GM18505 (cell line): Measurements from ENCODE around the gene PSRC1.
"Not testable (repeated sequence)": the region's sequence is repeated elsewhere in the genome, so short reads cannot be mapped to it uniquely, and the experiment has no call there.

Source experiments
- ATAC-seq: cut with Tn5 transposase; IDR thresholded peaks from one replicate; pipeline ENCODE4 v1.9.1; 2021; ENCODE audit not compliant: unreplicated experiment
- POLR2A ChIP-seq: IDR thresholded peaks from 4 replicates; pipeline ENCODE4 v1.6.1; 2011; ENCODE audit warnings: borderline replicate concordance; ENCODE audit not compliant: insufficient read depth, insufficient read length; ENCODE audit errors: extremely low read depth

Gene PSRC1

DNA sequence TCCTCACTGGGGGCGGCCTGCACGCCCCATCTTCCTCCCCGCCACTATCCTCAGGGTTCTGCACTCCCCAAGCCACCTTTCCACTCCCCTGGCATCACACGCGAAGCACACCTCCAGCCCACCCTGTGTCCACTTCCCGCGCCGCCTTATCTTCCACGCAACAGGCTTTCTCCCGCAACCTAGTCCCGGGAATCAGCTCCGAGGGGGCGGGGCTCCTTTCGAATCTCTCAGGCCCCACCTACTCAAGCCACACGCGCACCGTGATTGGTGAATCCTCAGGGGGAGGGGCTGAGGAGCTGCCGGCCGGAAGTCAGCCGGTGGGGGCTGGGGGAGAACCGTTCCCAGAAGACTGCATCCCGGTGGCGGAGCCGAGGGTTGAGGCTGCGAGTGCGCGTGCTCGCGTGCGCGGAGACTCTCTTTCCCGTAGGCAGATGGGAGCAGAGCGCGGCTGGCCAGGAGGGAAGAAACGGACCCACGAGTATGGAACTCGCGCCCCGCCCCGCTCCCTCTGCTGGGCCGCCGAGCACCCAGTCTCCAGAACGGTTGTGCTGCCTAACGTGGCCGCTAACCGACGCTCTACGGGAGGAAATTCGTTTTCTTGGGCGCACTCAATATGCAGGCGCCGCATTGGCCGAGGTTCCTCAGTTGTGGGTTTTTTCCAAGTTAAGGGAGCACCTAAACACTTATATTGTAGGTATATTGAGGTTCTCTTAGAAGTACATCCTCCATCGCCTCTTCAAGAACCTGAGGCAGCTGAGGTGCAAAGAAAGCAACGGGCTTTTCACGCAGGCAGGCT is at the start of gene PSRC1:
TSS of gene PSRC1 (minus strand) at position 194 of the 796 bp plus-strand sequence.
- ATAC-seq, result peak; percentile 96
- peak; percentile 74 for TF ChIP-seq POLR2A

DNA sequence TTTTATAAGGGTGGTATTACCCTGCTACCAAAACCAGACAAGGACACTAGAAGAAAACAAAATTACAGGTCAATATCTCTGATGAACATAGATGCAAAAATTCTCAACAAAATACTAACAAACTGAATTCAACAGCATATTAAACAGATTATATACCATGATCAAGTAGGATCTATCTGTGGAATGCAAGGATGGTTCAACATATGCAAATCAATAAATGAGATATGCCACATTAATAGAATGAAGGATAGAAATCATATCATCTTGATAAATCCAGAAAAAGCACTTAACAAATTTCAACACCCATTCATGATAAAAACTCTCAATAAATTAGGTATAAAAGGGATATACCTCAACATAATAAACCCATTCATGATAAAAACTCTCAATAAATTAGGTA is 48.2 kb upstream of the PSRC1 start:
- TF ChIP-seq POLR2A, result no peak
- ATAC-seq, result no peak

DNA sequence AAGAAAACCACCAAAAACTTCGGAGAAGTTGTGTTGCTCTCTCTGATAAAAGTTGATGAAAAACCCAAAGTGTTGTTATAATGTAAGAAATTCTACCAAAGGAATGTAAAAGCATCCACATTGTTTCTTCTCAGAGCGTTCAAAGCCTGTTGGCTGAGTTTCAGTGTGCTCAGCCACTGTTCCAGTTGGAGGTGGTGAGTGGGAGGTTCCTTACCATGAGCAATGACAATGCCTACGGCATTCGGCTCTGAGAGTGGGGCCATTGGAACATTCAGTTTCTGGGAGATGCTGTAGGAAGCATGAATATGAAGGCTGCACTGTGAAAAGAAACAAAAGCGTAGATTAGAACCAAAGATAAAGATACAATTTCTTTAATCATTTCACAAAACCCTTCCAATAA is 44.3 kb upstream of the PSRC1 start:
- no peak for TF ChIP-seq POLR2A
- ATAC-seq, result no peak

DNA sequence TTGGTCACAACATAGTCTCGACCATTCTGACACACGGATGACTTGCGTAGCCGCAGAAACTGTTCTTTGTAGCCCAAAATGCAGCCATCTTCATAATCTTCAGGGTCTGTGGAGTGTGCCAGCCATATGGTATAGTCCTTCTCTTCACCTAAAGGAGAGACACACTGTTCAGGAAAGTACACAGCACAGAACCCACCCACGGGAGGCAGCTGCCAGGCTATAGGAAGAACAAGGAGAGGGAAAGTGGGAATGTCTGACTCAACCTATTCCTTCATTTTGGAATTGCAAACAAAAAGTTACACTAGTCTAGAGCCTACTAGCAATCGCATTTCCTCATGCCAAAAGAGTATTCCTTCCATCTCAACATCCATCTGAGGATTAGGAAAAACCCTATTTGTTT is 40.0 kb upstream of the PSRC1 start:
- ATAC-seq, result no peak
- TF ChIP-seq POLR2A, result no peak

DNA sequence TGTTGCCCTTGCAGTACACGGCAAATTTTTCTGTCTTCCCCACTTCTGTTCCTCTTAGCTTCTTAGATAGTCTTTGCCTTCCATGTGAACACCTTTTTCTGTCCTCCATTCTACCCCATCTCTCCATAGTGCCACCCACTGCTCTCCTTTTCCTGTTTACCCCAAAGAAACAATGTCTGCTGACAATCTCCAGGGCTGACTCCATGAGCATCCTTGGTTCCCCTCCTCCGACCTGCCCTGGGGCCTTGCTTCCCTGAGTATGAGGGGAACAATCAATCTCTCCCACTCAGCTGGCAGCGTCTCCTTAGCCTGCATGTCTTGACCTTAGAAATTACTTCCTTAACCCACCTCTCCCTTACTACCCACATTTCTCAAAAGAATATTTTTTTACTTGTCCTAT is 36.2 kb upstream of the PSRC1 start:
- TF ChIP-seq POLR2A, result no peak
- ATAC-seq, result no peak

DNA sequence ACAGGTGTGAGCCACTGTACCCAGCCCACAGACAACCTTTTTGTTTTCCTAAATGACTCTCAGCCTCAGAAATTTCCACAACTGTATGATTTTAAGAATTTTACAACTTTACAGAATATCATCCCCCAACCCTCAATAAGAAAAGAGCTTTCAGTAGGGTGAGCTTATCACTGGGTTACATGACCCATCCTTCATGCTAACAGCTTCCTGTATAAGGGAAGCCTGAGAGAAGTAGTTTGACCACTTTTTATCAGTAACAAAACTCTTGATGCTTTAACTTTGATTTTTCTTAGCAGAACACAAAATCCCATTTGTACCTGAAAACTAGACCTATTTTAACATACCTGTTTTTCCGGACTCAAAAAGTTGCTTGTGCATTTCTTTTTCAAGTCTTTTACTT is 33.6 kb upstream of the PSRC1 start:
- TF ChIP-seq POLR2A, result no peak
- ATAC-seq, result no peak

DNA sequence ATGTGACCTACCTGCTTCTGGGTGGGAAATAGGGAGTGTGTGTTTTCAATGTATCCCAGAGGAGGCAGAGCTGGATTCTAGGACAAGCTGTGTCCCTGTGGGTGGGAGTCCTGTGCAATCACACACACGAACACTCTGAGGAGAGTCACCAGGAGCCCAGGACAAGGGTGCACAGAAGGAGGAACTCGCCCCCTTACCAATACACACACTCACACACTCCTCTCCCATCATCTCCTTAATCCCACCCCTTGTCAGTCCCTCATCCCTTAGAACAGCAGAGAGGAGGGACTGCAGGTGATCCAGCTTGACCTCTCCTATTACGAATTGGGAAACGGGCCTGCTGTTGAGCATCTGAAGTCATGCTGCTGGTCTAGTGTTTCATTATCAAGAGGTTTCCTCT is 32.3 kb upstream of the PSRC1 start:
- TF ChIP-seq POLR2A, result no peak
- ATAC-seq, result no peak

DNA sequence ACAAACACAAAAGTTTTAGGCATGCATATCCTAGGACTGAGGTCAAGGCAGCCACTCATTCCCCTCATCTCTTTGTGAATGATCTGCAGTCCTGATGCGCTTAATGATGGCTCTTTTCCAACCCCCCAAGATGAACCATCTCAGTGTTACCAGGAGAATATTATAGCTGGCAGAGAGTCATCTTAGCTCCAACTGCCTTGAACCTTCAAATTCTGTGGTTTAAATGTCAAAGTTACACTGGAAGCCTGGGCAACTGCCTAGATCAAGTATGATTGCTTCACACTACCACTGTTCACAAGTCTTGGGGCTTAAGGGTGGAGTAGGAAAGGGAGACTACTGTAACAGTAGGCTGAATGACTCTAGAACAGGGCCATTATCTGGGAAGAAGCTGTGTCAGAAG is 31.9 kb upstream of the PSRC1 start:
- no peak for ATAC-seq
- TF ChIP-seq POLR2A, result no peak

DNA sequence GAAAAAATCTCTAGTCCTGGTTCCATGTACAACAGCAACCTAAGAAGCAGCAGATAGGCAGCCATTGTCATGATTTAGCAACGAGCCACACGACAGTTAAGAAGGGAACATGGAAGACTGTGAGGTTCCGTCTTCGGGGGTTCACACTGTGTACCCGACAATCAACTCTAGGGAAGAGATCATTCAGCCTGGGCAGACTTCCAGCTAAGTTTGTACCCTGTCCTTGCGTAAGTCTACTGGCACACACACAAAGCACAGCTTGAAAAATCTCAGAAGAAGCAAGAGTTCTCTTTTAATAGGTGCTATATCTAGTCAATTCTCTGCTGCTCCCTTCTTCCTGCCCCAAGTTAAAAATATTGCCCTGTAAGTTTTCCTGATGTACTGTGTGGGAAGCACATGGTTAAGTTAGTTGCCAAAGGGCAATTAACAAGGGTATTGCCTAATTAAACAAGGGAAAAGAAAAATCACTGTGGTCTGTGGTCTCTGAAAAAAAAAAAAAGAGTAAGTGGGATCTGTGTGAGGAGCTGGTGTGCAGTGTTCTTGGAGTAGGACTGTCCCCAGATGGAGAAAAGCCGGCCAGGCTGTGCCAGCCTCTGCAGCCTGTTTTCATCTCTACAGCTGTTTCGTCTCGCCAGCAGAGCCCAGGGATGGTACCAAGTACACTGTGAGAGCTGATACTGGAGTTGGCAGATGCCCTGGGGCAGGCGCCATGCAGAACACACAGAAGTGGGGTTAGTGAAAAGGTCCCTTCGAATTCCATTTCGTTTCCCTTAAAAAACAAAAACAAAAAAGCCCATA is 30.2 kb upstream of the PSRC1 start:
- TF ChIP-seq POLR2A, result no peak

DNA sequence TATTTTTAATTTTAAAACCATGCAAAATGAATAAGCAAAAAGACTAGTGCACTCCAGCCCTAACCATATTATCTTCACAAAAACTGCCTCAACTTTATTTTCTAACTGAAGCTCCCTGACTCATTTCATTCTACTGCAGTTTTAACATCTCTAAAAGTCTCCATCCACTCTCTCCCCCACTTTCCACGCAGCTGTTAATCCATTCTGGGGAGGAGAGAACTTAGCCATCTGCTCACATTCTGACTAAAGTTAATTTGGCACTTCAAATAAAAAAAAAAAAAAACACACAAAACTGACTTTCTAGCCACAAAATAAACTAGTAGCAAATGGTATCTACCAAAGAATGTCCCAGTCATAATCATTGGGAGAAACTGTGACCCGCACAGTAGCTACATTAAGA is 29.3 kb upstream of the PSRC1 start:
- ATAC-seq, result no peak
- no peak for TF ChIP-seq POLR2A

More for the DNA sequence above, 30.2 kb upstream of the PSRC1 start:
- ATAC-seq, result no peak

DNA sequence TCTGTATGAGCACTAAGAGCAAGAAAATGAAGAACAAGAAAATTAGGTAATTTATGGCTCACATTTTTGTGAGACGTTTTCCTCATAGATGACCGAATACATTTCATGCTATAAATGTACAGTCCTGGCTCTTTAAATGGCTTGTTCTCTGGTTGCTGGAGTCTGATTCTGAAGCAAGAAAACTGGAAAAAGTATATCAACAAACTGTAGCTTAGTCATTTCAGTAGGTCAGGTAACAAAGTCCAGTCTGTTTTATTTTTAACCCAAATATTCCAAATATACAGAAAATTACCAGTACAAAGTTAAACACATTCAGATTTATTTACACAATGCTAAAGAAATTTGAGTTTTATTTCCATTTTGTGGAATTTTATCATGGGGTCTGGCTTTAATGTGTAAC is 26.4 kb upstream of the PSRC1 start:
- no peak for ATAC-seq
- TF ChIP-seq POLR2A, result no peak

DNA sequence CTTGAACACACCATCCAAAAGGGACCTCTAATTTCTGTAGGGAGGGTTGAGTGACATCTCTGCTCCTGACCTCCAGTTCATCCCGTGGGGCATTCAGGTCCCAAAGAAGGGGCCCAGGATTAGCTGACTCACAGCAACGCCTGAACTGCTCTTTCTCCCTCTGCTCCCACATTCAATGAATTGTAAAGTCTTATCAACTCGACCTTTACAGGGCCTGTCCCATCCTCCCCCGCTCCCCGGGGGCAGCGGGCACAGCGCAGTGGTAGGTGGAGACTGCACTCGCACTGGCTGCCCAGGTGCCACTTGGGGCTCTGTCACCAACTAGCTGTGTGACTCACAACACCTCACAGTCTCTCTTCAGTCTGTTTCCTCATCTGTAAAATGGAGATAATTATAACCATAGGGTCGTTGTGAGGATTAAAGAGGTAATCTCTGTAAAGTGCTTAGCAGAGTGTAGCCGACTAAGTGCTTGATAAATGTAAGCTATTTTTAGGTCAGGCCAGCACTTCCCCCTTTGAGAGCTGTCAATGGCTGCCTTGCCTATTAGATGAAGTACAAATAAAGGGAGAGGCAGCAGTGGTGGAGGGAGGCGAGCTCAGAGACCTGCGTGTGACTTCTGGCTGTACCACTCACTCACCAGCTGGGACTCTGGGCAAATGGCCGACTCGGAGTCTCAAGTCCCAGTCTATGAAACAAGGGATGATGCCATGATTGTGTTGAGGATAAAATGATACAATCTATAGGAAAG is 24.5 kb upstream of the PSRC1 start:
- ATAC-seq, result no peak
- TF ChIP-seq POLR2A, result no peak

DNA sequence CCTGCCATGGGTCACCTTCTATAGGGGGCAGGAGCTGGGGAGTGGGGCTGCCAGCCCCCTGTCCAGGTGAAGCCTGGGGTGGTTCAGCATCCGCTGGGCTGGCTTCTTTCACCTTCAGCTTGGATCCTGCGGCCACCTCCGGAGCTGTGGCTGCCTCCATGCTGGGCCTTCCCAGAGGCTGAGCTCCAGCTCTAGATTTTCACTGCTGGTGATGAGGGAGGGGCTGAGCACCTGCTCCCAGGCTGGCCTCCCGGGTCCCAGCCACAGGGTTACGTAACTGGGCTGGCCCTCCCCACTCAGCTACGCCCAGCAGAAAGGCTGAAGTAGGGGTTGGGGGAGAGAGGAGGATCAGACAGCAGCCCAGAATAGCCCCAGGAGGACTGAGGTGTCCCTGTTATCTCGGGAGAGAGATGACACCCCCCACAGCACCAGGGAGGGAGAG is 23.9 kb upstream of the PSRC1 start, which contains the start of gene MYBPHL:
TSS of gene MYBPHL (minus strand) at position 180 of the 442 bp plus-strand sequence. CDS start at position 160, 20 bp downstream.
- no peak for TF ChIP-seq POLR2A
- no peak for ATAC-seq

DNA sequence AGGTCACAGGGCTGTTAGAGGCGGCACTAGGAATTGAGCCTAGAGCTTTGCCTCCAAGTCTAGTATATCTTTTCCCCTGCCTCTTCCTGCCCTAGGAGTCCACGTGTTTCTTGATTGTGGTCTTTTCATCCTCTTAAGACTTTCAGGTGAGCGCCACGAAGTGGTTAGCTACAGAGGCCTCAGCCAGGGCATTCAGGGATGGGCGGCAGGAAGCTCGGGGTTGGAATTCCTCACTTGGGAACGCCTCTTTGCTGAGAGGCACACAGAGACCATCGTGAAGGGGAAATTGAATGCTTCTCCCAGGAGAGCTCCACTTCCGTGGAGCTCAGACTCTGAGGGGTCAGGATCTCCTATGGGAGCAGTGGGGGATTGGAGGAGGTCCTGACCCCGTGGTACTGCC is 23.0 kb upstream of the PSRC1 start:
- ATAC-seq, result not testable (repeated sequence)

DNA sequence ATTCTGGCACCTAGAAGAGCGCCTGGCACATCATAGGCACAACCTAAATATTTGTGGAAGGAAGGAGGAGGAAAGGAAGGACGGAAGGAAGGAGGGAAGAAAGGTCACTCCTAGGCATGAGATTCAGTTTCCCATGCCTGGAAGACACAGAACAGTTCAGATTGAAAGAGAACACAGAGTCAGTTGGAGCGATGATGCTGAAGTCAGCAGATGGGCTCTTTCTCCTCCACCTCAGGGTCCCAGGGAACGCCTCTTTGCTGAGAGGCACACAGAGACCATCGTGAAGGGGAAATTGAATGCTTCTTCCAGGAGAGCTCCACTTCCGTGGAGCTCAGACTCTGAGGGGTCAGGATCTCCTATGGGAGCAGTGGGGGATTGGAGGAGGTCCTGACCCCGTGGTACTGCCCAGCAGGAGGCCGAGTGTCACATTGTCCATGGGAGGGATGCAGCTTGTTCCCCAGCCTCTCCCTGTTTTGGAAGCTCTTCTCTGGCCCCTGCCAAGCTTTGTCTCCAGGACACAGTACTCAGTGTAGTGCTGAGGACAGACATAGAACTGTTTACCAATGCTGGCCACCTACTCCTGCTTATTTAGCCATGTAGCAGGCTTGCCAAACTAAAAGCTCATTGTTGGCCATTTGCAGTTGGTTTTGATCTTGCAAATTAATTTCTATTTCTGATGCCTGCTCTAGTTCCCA is 21.4 kb upstream of the PSRC1 start:
- ATAC-seq, result no peak
- no peak for TF ChIP-seq POLR2A
